NCI-H2029 treated with DMSO at 0.1 percent for 48 hours (cell line): ENCODE measurements around the gene NKAIN2.
A peak's percentile ranks its signal among the peaks of the same experiment; 100 is the strongest.
"Not testable (repeated sequence)": the region's sequence is repeated elsewhere in the genome, so short reads cannot be mapped to it uniquely, and the experiment has no call there.

Experiments used
- DNase-seq: peaks from one replicate; lab custom pipeline; 2025; lab: John Stamatoyannopoulos, UW

Gene NKAIN2

GRCh38 chr6:124436803-124437202 lies 633.1 kb downstream of the NKAIN2 start:
- no peak for DNase-seq

DNA sequence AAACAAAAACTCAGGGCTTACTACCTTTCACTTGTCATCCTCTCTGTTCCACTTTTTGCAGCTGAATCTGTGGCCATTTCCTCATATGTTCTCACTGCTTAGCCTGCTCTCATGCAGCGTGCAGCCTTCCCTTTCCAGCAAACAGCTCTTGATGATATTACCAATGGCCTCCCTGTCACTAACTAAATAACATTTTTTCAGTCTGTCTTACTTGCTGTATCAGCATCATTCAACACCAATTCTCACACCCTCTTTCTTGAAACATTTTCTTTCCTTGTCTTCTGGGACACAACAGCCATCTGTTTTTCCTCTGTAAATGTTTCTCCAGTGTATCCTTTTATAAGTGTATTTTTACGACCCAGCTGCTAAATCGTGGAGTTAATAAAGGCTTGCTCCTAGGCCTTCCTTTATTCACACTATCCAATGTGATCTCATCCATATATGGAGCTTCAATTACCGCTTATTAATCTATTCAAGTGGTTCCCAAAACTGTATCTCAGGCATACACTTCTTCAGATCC lies 634.9 kb downstream of the NKAIN2 start:
- DNase-seq, result no peak

GRCh38 chr6:124441450-124441849 lies 637.8 kb downstream of the NKAIN2 start:
- peak; percentile 76 for DNase-seq

DNA sequence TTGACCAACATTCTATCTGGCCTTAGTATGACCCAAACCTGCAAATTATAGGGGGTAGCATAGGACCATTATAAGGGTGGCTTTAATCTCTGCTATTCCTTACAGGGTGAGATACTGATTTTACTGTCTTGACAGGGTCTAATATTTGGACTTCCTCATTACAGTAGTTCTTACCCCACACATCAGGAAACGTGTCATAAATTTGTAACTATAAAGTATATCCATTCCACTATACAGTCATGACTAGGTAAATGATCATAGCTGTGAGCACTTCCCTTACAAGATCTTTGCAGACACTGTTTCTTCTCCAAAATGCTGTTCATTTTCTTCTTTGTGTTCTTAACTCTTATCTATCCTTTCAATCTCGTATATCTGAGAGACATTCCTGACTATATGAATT lies 639.9 kb downstream of the NKAIN2 start:
- DNase-seq, result no peak

- DNase-seq, result peak; percentile 95
Measured at GRCh38 chr6:124445581-124445980, 641.9 kb downstream of the NKAIN2 start.

GRCh38 chr6:124446961-124447360 lies 643.3 kb downstream of the NKAIN2 start:
- DNase-seq, result no peak

DNA sequence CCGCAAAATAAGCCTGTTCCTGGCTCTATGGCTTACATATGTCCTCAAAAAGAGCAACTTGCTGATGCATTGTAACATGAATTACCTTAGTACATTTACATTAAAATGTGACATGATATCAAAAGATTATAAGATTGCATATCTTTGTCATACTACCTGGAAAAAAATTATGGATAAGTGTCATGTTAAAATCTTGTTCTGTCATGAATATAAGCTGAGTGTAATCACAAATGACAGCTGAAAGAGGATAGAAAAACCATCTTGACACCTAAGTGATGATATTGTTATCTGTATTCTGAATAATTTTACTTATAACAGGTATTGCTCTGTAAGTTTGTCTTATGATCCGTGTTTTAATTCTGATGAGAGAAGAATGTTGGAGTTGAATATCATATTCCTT lies 655.6 kb downstream of the NKAIN2 start:
- no peak for DNase-seq

DNA sequence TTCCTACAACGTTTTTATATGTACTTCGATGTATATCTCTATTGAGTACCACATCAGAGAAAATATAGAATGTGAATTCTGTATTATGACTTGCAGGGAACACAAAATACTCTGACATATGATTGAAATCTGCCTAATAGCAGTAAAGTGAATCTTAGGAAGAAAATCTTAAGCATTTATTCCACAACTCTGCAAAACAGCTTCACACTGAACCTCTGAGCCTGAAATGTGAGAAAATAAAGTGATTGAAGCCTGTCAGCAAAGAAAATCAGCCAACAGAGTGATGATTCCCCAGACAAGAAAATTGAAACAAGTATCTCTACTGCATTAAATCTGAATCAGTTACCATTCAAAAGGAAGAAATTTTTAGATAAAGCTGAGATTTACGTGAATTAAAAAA lies 659.1 kb downstream of the NKAIN2 start:
- no peak for DNase-seq

DNA sequence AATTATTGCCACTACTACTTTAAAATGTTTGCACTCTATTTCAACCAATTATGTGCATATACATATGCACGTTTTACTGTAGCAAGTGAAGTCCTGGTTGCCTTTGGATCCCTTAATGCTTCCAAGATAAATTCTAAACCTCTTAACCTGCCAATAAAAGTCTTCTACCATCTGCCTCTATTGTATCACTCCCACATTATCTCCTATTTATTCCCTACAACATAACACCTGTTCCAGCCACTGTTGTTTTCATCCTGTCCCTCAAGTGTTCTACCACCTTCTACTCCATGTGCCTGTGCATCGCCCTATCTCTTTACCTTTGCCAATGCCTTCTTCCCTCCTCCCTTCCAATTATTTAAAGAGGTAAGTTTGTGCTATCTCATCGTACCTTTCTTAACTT lies 659.6 kb downstream of the NKAIN2 start:
- peak; percentile 35 for DNase-seq

DNA sequence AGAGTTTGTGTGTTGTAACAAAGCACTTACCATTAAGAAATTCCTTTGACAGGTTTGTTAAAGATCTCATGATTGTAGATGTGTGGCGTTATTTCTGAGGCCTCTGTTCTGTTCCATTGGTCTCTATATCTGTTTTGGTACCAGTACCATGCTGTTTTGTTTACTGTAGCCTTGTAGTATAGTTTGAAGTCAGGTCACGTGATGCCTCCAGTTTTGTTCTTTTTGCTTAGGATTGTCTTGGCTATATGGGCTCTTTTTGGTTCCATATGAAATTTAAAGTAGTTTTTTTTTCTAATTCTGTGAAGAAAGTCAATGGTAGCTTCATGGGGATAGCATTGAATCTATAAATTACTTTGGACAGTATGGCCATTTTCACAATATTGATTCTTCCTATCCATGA lies 660.9 kb downstream of the NKAIN2 start:
- not testable (repeated sequence) for DNase-seq

- no peak for DNase-seq
Measured at GRCh38 chr6:124466949-124467348, 663.3 kb downstream of the NKAIN2 start.

DNA sequence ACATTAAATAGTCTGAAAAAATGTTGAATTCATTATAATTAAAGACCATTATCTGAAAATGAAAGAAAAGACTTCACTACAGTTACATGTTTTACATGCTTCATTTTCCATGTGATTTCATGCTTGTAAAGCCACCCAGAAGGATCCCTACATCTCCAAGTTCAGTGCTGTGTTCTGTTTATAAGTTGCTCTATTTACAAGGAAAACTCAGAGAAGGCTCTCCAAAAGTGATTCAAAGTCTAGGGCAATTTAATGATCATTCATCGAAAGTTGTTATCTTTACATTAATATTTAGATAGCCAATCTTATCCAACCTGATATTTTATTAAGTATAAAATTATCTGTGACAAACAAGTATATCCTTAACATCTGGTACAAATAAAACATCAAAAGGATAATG lies 663.7 kb downstream of the NKAIN2 start:
- no peak for DNase-seq

DNA sequence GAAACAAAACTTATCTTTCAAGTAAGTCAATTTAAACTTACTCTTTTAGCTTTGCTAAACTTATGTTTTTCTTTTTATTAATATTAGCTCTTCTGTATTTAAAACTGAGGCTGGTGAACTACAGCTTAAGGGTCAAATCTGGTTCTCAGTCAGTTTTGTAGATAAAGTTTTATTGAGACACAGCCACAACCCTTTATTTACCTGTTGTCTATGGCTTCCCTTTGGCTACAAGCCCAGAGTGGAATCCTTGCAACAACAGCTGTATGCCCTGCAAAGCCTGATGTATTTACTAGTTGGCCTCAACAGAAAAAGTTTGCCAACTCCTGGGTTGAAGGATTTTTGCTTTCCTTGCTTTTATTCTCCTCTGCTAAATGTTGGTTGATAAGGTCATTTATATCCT lies 667.1 kb downstream of the NKAIN2 start:
- peak; percentile 43 for DNase-seq

- no peak for DNase-seq
Measured at GRCh38 chr6:124475176-124475575, 671.5 kb downstream of the NKAIN2 start.

DNA sequence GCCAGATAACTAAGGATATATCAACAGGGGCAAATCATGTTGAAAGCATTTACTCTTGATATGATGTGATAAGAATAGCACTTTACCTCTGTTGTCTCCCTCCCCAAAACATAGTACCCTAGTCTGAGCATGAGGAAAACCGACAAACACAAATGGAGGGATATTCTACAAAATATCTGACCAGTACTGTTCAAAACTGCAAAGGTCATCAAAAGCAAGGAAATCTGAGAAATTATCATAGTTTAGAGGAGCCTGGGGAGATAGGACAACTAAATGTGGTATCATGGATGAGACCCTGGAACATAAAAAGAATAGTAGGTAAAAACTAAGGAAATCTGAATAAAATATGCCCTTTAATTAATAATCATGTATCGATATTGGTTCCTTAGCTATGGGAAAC lies 675.2 kb downstream of the NKAIN2 start:
- no peak for DNase-seq

GRCh38 chr6:124479991-124480430 lies 676.3 kb downstream of the NKAIN2 start:
- DNase-seq, result no peak

DNA sequence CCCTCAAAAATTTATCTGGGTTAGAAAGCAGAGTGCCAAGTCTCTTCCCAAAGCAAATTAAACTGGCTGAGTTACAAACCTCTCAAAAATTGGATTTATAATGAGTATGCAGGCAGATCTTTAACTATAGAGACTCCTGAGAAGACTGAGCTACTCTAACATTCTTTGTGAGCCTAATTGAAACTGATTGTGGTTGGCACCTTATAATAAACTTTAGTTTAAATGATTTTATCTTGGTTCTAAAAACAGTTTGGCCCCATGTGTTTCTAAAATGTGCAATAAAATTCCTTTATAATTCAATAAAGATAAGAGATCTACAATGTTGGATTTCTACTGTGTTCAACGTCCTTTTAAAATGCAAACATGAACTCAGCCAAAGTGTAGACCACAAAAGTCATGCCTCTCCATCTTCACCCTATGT lies 678.4 kb downstream of the NKAIN2 start:
- DNase-seq, result no peak

DNA sequence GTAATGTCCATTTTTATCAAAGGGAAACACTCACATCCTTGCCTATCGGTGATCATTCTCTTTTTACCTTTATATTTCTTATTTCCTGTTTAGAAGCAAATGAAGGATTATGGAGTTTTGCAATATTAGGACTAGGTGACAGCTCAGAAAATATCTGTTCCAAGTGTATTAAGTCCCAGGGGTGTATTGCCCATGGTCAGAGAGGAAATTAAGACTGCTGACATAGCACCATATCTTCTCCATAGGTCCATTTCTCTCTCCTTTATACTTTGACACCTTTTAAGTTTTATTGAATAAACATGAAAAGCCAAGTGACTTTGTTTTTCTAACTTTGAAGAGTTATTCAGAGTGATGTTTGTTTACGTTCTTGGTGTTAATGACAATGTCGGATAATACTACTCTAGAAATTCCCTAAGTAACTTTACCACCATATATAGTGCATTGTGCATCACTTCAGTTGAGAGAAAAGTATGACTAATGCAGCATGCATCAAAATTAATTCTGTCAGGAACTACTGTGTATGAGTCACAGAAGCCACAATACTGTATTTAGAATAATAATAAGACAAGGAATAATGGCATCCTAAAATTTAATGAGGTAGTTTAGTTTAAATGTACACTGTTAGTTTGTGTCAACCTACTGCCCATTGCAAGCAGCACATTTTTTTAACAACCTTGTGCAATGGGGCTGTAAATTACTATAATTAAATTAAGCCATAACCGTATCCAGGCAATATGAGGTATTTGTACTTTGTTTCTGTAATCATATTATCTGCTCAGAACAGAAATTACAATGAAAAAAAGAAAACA lies 684.2 kb downstream of the NKAIN2 start:
- DNase-seq, result no peak

DNA sequence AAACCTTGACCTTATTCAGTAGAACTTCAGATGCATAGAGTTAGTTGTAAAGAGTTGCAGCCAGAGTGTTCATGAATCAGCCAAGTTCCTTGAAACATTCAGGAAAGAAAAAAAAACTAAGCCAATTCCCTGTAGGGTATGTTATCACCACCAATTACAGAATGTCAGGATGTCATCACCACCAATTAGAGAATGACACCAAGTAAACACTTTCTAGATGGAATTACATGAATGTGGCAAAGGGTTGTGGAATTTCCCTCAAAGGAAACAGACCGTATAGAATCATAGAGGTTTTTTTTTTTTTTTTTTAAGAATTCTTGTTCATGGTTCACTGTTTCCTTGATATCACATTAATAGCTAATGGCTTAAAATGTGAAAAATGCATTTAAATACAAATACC lies 686.5 kb downstream of the NKAIN2 start:
- DNase-seq, result no peak

DNA sequence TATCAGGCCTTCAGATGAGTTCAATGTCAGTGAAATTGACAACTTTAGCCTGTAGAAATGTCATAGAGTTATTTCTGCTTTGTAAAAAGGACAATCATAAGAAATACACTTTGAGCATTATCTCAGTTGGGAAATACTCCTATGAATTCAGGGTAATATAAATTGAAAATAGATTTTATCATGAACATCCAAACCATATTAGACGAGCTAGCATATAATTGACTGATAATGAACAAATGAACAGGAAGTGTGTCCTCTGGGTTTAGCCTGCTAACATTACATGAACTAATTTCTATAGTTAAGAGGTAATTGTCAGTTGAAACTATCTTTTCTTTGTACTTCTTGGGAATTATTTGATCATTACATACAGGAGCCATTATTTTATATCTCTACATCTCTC lies 689.6 kb downstream of the NKAIN2 start:
- DNase-seq, result no peak

DNA sequence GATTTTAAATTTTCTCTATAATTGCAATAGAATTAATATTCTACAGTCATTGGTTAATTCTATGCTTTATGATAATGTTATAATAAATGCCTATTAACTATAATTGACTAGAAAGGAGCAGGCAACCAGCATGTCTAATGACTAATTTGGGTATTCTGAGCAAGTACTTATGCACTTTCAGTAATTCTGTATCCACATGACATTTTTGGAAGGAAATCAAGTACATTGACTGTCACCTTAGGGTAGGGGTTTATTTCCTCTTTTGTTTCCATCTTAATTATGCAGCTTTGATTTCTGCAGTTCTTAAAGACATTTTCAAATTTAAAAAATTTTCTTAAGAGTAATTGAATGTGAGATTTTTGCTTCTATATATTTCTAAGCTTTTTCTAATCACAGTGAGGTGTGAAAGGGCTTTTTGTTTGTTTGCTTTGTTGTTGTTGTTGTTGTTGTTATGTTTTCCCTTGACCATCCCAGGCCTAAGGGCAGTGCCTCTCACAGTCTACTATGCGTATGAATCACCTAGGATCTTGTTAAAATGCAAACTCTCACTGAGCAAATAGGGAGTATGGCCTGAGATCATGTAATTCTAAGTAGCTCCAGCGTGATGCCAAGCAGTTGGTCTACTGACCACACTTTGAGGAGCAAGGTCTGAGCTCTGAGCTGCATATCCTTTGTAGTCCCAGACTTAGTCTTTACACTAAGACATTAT lies 691.4 kb downstream of the NKAIN2 start:
- DNase-seq, result no peak

- DNase-seq, result no peak
Measured at GRCh38 chr6:124495665-124496190, 692.1 kb downstream of the NKAIN2 start.

DNA sequence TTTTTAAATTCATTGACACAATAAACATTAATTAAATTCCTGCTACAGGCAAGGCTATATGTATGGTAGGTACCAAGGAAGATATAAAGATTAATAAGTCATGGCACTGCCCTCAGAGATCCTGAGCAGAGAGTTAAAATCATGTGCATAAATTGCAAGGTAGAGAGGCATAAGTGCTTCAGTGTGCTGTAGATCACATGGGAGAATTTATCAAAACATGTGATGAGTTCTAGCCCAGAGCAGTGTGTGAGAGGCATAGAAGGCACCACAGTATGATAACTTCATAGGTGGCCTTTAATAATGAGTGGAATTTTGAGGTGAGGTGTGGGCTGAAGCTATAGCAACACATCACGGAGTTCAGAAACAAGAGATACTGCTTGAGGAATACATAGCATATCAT lies 692.7 kb downstream of the NKAIN2 start:
- no peak for DNase-seq
